DMS53 treated with DMSO at 0.1 percent for 48 hours (cell line): Measurements from ENCODE around the gene RFC2.

Experiments used
- DNase-seq: peaks from one replicate; lab custom pipeline; 2025; ENCODE audit not compliant: unreplicated experiment; lab: John Stamatoyannopoulos, UW

Gene RFC2

DNA sequence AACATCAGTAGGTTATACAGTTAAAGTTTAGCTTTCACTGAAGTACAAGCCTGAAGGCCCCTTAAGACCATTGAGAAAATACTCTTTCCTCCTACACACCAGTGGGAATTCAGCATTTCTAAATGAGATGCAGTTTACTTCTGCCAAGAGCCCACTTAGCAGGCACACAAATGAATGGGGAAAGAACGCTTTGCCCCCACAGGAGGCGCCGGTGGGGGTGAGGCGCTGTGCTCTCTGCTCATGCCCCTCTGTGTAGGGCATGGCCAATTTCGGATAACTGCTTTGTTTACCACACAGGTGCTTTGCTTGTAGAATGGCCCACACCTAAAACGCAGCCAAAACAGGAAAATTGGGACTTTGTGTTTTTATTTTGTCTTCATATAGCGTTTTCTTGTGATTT, 60.3 kb downstream of the RFC2 start:
- no peak for DNase-seq

DNA sequence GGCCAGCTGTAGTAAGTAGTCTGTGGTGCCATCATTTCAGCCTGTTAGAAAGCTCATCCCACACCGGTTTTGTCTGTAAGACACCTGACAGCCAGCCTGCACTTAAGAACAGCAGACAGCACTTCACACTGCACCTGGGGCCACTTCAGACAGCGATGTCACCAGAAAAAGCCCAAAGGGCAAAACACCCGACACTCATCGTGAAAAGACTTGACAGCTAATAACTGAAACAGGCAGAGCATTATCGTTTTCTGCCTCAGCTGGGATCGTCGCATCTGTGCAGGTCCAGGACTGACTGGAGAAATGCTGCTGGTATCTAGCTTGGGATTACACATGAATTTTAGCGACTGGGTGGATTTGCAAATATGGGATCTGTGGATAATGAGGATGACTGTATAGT, 61.1 kb downstream of the RFC2 start:
- DNase-seq, result peak; percentile 44

DNA sequence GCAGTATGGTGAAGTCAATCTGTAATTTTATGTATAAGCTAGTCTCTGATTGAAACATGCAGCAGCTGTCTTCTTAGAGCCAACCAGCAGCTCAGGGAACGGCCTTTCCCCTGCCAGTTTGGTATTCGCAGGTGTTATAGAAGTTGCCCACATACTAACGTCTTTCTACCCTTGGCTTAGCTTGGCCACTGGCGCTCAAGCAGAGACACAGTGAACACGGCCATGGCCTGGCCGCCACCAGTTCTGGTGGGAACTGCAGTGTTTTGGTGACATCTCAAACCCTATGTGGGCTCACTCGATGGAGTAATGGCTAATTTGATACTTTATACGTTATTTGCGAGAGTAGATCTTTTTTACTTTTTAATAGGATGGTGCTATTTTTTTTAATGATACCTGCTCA, 63.0 kb downstream of the RFC2 start:
- DNase-seq, result no peak

DNA sequence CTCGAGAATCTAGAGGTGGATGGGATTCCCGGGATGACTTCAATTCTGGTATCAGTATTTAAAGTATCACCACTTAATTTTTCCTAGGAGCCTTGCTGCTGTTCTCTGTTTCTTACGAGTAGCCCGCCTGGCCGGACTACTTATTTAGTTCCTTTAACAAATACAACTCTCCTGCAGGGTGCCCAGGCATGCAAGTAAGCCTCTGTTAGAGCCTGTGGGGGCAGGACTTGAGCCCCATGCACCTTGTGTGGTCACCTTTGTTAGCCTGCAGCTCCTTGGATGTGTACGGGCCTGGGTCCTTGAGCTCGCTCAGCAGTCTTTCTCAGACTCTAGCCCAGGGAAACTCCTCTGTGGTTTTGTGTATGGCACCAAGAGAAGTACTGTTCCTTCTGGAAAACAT, 63.9 kb downstream of the RFC2 start:
- no peak for DNase-seq

- no peak for DNase-seq
Measured at GRCh38 chr7:74187915-74188675, 66.1 kb downstream of the RFC2 start.

GRCh38 chr7:74185636-74186035, 68.6 kb downstream of the RFC2 start:
- no peak for DNase-seq

DNA sequence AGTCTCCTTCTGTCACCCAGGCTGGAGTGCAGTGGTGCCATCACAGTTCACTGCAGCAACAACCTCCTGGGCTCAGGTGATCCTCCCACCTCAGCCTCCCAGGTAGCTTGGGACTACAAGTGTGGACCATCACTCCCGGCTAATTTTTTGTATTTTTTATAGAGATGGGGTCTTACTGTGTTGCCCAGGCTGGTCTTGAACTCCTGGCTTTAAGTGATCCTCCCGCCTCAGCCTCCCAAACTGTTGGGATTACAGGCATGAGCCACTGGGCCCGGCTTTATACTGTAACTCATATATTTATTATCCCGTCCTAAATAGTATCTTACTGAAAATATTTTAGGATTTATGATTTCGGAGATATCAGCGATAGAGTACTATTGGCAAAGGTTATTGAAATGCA, 69.2 kb downstream of the RFC2 start:
- DNase-seq, result no peak

DNA sequence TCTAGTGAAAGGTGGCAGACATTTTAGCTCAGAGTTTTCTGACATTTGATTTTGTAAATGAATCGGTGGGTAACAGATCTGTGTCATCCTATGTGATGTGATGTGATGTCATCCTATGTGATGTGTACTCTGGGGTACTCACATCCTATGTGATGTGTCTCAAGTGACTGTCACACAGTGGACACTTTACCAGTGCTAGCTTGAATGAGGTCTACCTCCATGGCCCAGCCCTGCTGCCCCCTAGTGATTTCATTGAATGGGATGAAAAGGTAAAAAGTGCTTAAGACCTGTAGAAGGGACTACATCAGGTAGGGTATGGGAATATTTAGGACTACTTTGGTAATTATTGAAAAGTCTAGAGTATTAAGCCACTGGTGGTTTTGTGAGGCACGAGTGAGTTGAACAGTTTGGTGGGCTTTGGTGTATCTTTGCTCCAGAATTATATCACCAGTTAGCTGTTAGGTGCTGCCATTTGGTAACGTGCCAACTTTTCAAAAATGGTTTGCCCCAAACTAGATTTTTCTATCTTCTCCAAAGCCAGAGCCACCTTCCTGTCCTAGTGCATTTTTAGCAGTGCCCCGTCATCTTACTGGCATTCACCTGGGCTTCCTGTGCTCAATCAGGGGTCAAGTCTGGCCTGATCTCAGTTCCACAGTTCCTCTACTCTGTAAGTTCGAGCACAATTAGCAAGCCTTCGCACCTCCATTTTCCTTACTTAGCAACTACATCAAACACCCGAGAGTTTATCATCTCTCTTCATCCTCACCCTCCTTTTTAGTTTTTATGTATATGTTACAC, 70.3 kb downstream of the RFC2 start:
- DNase-seq, result no peak

DNA sequence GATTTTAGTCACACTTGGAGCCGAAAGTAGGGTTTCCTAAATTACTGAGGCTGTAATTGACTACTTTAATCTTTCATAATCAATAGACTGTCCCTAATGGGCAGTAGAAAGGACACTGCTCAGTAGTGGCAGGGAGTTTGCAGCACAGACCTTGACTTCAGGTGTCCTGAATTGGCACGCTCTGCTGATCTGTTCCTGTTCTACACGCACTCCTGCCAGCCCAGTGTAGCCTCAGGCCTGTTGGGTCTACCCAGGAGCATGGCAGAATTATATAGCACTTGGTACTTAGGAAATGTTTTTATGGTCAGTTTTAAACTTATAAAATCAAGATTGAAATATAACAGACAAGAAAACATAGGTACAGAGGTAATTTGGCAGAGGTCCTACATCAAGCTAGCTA, 71.1 kb downstream of the RFC2 start:
- DNase-seq, result no peak

- no peak for DNase-seq
Measured at GRCh38 chr7:74182453-74183090, 71.6 kb downstream of the RFC2 start.

- DNase-seq, result no peak
Measured at GRCh38 chr7:74181821-74182220, 72.4 kb downstream of the RFC2 start.
